ENCODE measurements around the gene GRIK4.

GRCh38 chr11:120532832-120533196 lies 21.3 kb downstream of the GRIK4 start:
- TF ChIP-seq CTCF (IDR thresholded peaks at IDR 0.05): no peak
- no peak for TF ChIP-seq POLR2A (IDR thresholded peaks at IDR 0.05)
